ENCODE data around the gene ABRAXAS1.
A peak's percentile ranks its signal among the peaks of the same experiment; 100 is the strongest.
"Not testable (repeated sequence)": the region's sequence is repeated elsewhere in the genome, so short reads cannot be mapped to it uniquely, and the experiment has no call there.

Gene ABRAXAS1

GRCh38 chr4:83484500-83485461 lies at the start of gene ABRAXAS1:
ABRAXAS1 (minus strand) TSS chr4:83485100; CDS start chr4:83485072, 28 bp downstream.
- peak; percentile 91 for DNase-seq (ENCODE audit: low read depth)
- H3K4me3 ChIP-seq (ENCODE audit: low read length) = peak within 1 kb of the TSS; percentile 72
- TF ChIP-seq CTCF (conservative IDR thresholded peaks at IDR 0.05; ENCODE audit: low read length) = no peak

GRCh38 chr4:83527671-83528070 lies 42.8 kb upstream of the ABRAXAS1 start:
- DNase-seq (ENCODE audit: low read depth) = no peak

GRCh38 chr4:83522239-83522638 lies 37.3 kb upstream of the ABRAXAS1 start:
- no peak for TF ChIP-seq CTCF (conservative IDR thresholded peaks at IDR 0.05; ENCODE audit: low read length)
- no peak for DNase-seq (ENCODE audit: low read depth)
- no peak overlapping the region for H3K4me3 ChIP-seq (ENCODE audit: low read length)

More at GRCh38 chr4:83527671-83528070, 42.8 kb upstream of the ABRAXAS1 start:
- no peak overlapping the region for H3K4me3 ChIP-seq (ENCODE audit: low read length)
- TF ChIP-seq CTCF (conservative IDR thresholded peaks at IDR 0.05; ENCODE audit: low read length) = no peak

- peak; percentile 60 for DNase-seq (ENCODE audit: low read depth)
- no peak overlapping the region for H3K4me3 ChIP-seq (ENCODE audit: low read length)
- TF ChIP-seq CTCF (conservative IDR thresholded peaks at IDR 0.05; ENCODE audit: low read length) = no peak
Measured at GRCh38 chr4:83516042-83516772, 31.3 kb upstream of the ABRAXAS1 start.

GRCh38 chr4:83510442-83510841 lies 25.5 kb upstream of the ABRAXAS1 start:
- no peak for DNase-seq (ENCODE audit: low read depth)
- no peak overlapping the region for H3K4me3 ChIP-seq (ENCODE audit: low read length)
- TF ChIP-seq CTCF (conservative IDR thresholded peaks at IDR 0.05; ENCODE audit: low read length) = no peak

- peak; percentile 60 for DNase-seq (ENCODE audit: low read depth)
- TF ChIP-seq CTCF (conservative IDR thresholded peaks at IDR 0.05; ENCODE audit: low read length) = peak; percentile 63
- H3K4me3 ChIP-seq (ENCODE audit: low read length) = not testable (repeated sequence)
Measured at GRCh38 chr4:83509156-83509585, 24.3 kb upstream of the ABRAXAS1 start.

Data from AG10803 (cell line).